PFSK-1 (cell line): ENCODE data around the gene UACA.

Experiments
- FOXP2 ChIP-seq: optimal IDR thresholded peaks from 2 replicates; pipeline ENCODE3; 2011; ENCODE audit warnings: borderline replicate concordance, control low read depth, inconsistent platforms; ENCODE audit not compliant: insufficient read depth; ENCODE audit errors: extremely low read length, extremely low read depth
- POLR2AphosphoS5 ChIP-seq: IDR thresholded peaks from 2 replicates; pipeline ENCODE4 v1.6.1; 2012; ENCODE audit warnings: low read depth, mild to moderate bottlenecking, control low read depth, low read length, moderate library complexity
- REST ChIP-seq, 2 experiments: IDR thresholded peaks; 2 replicates each; pipeline versions ENCODE4 v1.6.1 to v1.8.0; 2011 to 2012; ENCODE audit warnings: low read depth in 2 of 2, low read length in 2 of 2, control low read depth in 1 of 2, inconsistent platforms in 1 of 2, mild to moderate bottlenecking in 1 of 2, moderate library complexity in 1 of 2; ENCODE audit not compliant: insufficient read depth in 1 of 2
- SIN3A ChIP-seq: IDR thresholded peaks from 2 replicates; pipeline ENCODE4 v1.6.1; 2012; ENCODE audit warnings: mild to moderate bottlenecking, low read length, moderate library complexity, borderline replicate concordance; ENCODE audit not compliant: insufficient read depth
- TAF1 ChIP-seq: IDR thresholded peaks from 2 replicates; pipeline ENCODE4 v1.6.1; 2012; ENCODE audit warnings: low read length, control low read depth, borderline replicate concordance; ENCODE audit not compliant: insufficient read depth

The UACA gene

GRCh38 chr15:70792171-70792573, 28.8 kb upstream of the UACA start:
- no peak for TF ChIP-seq POLR2AphosphoS5
- no peak for TF ChIP-seq TAF1
- TF ChIP-seq FOXP2: no peak
- TF ChIP-seq SIN3A: no peak
- TF ChIP-seq REST (IDR thresholded peaks at IDR 0.05; ENCODE audit: insufficient read depth in 1 of 2, low read depth in 2 of 2, low read length in 2 of 2): no peak

- TF ChIP-seq POLR2AphosphoS5 (no peak), FOXP2 (no peak), TAF1 (no peak)
Measured at GRCh38 chr15:70791259-70791658, 27.9 kb upstream of the UACA start.

- TF ChIP-seq SIN3A (no peak), TAF1 (no peak), FOXP2 (no peak), REST (IDR thresholded peaks at IDR 0.05; ENCODE audit: insufficient read depth in 1 of 2, low read depth in 2 of 2, low read length in 2 of 2) (no peak), POLR2AphosphoS5 (no peak)
Measured at GRCh38 chr15:70789213-70789612, 25.9 kb upstream of the UACA start.

DNA sequence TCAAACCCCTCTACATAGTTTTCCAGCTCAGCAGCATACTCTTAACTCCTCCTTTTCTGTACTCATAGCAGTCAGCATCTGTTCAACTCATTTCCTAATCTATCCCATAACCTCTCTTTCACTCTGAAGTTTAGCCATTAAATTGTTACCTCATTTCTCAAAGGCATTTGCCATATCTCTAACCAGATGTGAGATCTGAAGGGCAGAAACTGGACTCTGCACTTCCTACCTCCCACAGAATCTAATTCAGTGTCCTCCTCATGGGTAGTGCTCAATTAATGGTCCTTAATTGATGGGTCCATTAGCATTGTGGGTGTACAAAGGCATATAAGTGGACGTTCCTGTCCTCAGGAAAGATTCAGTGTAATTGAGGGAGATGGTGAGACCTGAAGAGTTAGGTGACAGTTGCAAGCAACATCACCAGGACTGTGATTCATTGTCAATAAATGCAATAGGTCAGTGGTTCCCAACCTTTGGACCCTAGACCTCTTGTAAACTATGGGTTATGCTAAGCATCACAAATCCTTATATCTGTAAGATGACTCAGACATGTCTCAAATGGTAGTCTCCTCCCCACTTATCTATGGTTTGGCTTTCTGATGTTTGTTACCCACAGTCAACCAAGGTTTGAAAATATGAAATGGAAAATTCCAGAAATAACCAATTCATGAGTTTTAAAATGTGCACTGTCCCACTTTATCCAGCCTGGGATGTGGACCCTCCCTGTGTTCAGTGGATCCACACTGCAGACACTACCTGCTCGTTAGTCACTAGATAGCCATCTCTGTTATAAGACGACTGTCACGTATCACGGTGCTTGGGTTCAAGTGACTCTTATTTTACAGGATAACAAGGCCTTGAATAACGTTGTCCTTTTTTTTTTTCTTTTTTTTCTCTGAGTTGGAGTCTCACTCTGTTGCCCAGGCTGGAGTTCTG, 25.0 kb upstream of the UACA start:
- TF ChIP-seq POLR2AphosphoS5: no peak
- no peak for TF ChIP-seq TAF1
- TF ChIP-seq FOXP2: no peak
- no peak for TF ChIP-seq REST (IDR thresholded peaks at IDR 0.05; ENCODE audit: insufficient read depth in 1 of 2, low read depth in 2 of 2, low read length in 2 of 2)
- no peak for TF ChIP-seq SIN3A

GRCh38 chr15:70786996-70787395, 23.6 kb upstream of the UACA start:
- TF ChIP-seq SIN3A (no peak), POLR2AphosphoS5 (no peak), REST (IDR thresholded peaks at IDR 0.05; ENCODE audit: insufficient read depth in 1 of 2, low read depth in 2 of 2, low read length in 2 of 2) (no peak), TAF1 (no peak), FOXP2 (no peak)
